ENCODE measurements around the gene PDX1.

PDX1 gene

DNA sequence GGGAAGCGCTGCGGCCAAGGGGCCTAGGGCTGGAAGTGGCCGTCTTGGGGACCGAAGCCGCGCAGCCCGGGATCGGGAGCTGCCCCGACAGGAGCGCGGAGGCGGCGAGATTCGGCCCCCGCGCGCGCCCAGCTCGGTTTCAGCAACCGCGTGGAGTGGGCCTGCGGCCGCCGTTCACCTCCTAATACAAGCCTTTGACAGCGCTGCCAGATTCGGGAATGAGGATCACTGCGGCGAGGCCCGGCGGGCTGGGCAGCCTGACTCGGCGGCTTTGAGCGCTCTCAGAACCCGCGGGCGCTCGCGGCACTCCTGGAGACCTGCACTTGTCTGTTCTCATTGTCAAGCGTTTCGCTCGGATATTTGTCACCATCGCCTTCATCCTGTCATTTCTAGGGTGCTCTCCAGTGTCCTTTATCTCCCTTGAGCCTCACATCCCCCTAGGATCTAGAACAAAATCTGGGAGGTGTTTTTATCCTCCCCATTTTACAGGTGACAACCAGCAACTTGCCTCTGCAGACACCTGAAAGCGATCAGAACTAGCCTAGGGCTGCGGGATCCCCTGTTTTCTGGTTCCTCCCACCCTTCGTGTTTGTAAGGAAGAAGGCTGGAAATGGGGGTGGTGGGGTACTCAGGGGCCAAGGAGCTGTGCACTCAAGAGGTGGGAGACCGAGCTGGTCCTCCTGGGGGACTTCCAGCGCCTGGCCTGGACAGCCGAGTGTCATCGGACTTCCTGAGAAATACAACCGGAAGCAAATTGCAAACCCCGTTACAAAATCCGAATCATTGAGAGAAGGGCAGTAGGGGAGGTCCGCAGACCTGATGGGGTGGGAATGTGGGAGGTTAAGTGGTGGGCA lies 50.8 kb downstream of the PDX1 start:
- DNase-seq, result no peak

DNA sequence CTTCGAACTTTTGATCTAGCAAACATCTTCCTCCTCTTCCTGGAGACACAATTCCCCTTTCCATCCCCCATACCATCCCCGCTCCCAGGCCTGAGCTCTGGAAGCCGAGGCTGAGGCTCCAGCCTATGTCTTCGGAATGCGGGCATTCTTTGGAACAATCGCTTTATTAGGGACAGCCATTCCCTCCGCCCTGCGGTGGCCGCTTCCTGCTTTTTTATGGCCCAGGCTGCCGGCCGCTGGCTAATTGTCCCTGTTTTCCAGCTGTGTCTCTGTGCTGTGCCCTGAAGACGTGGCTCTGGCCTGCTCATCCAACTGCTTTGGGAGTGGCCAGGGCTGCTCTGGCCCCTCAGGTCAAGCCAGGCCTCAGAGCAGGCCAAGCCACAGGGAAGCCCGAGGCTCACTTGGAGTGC lies 51.4 kb downstream of the PDX1 start:
- DNase-seq, result no peak

DNA sequence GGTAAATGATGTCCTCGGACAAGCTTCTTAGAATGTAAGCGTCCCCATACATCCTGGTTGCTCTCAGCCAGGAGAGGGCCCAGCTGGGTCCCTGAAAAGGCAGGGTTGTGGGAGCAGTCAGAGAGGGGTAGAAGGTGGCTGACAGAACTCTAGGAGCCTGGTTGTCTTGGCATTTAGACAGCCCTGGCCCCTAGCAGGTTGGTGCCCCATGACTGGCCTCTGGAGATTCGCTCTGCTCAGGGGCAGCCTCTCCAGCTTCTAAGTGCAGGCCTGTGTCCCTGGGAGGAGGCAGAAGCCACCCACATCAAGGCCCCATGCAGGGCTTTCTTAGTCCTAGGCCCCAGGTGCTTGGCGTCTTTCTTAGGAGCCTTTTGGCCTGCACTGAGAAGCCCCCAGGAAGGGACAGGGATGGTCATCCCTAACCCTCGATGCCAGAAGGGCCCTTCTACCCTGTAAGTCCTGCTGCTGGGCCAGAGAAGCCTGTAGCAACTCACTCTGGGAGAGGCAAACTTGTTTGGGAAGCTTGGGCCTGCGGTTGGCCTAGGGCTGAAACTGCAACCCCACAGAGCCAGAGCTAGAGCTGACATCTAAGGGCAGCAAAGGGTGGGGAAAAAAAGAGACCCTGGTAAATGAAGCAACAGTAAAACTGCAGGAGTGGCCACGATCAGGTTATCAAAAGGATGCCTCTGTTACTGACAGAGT lies 52.1 kb downstream of the PDX1 start:
- DNase-seq, result no peak

DNA sequence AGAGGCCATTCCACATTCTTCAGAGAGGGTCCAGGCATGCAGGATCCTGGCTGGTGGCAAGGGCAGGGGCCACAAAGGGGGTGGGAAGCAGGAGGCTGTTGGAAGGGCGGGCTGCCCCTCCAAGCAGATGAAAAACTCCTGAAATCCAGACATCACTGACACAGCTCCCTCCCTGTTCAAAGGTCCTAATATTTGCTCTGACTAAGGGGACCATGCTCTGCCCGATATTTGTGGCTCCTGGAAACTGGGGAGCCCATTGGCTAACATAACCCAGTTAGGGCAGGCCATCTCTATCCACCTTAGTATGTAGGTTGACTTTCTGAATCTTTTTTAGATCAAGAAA lies 52.6 kb downstream of the PDX1 start:
- no peak for DNase-seq

DNA sequence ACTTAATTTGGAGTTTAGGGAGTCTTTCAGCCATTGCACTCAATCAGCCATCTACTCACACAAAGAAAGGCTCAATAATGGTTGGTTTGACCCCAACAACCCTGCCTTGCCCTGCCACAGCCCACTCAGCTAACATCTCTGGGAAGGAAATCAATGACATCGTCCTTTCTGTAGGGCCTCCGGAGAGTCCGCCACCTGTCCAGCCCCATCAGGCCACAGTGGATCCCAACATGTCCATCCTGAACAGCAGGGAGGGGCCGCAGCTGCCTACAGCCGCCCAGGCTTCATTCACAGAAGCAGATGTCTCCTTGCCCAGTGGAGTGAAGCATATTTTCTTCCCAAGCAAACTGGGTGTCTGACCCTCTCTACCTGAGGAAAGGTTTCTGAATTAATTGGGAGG lies 53.5 kb downstream of the PDX1 start:
- no peak for DNase-seq

DNA sequence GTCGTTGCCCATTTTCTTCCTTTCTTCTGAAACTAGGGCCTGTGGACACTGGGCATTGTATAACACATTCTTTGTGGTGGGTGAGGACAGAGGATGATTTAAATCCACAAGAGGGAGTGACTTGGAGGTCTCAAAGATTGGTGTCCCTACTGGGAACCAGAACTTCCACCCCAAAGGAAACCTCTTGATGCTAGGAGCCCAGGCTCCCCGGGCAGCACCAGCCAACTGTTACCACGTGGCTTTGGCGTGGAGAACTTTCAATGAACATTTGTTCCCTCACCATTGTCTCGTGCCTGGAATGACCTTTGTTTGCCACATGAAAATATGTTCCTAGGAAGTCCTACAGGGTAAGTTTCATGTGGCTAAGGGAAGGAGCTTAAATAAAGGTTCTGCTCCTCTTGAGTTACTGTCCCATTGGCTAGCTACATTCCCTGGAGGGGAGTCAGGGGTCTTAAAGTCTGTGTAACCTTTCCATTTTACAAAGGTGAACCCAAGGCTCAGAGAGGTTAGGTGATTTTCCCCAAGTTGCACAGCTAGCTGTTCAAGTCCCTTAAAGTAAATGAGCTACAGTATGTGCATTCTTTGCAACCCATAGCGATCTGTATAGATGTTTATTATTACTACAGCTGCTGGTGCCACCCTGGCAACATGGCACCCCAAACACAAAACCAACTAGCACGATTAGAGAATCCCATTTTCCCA lies 54.3 kb downstream of the PDX1 start:
- DNase-seq, result no peak

Data from activated CD4-positive, alpha-beta T cell treated with anti-CD3 and anti-CD28 coated beads, Interleukin-2, amount 50 U/mL, for 1 hour (primary cell).